Aorta (tissue), 5 donors: ENCODE results near the gene OXSR1. TPM values are rescaled to one million over a fixed set of nuclear protein-coding genes. Genes with fewer than 3 reads are reported as not detected.
"Not testable (repeated sequence)": the region's sequence is repeated elsewhere in the genome, so short reads cannot be mapped to it uniquely, and the experiment has no call there.

Experiments
- ATAC-seq: fragments of 200-7000 bp; cut with Tn5 transposase; one replicate; pipeline ENCODE4 v1.9.1; 2022; ENCODE audit warnings: moderate library complexity; ENCODE audit not compliant: low FRiP score
- DNase-seq, 2 donors: peaks; one replicate each; pipeline ENCODE4 v3.0.0-alpha.2; 2020
- H3K27ac ChIP-seq, 2 donors: one replicate each; pipeline ENCODE4 v1.5.1; 2013; ENCODE audit warnings: low read length in 2 of 2, mild to moderate bottlenecking in 2 of 2, moderate library complexity in 2 of 2, control low read depth in 1 of 2, inconsistent platforms in 1 of 2, low read depth in 1 of 2
- H3K27me3 ChIP-seq, 2 donors: one replicate each; pipeline ENCODE4 v1.6.1; 2013; ENCODE audit warnings: control low read depth in 1 of 2, low read length in 1 of 2, mild to moderate bottlenecking in 1 of 2, moderate library complexity in 1 of 2; ENCODE audit not compliant: insufficient read depth in 2 of 2, control insufficient read depth in 1 of 2
- H3K36me3 ChIP-seq, 2 donors: one replicate each; pipeline ENCODE4 v1.6.1; 2013; ENCODE audit warnings: control low read depth in 1 of 2, low read length in 1 of 2, mild to moderate bottlenecking in 1 of 2; ENCODE audit not compliant: insufficient read depth in 2 of 2, control insufficient read depth in 1 of 2
- H3K4me1 ChIP-seq, 2 donors: one replicate each; pipeline ENCODE4 v1.6.1; 2013; ENCODE audit warnings: low read length in 2 of 2, control low read depth in 1 of 2, mild to moderate bottlenecking in 1 of 2, moderate library complexity in 1 of 2; ENCODE audit not compliant: insufficient read depth in 2 of 2, control insufficient read depth in 1 of 2
- H3K4me3 ChIP-seq, 2 donors: one replicate each; pipeline ENCODE4 v1.5.1; 2013; ENCODE audit warnings: low read length in 2 of 2, control low read depth in 1 of 2, mild to moderate bottlenecking in 1 of 2
- H3K9me3 ChIP-seq: one replicate; pipeline ENCODE4 v1.6.1; 2013; ENCODE audit warnings: mild to moderate bottlenecking, low read length; ENCODE audit not compliant: control insufficient read depth
- WGBS, 2 donors: extraction: QIAGEN DNeasy Blood & Tissue Kit; methylation state at CpG; one replicate each; pipeline ENCODE4 v1.1.7; 2013; 5-methylcytosine and 5-hydroxymethylcytosine counted together
- intact Hi-C, 2 donors: fragments of 100-400 bp; cut with DNase I; formaldehyde crosslinking; loops; one replicate each; pipeline versions ENCODE4 v1.14.2 to v1.15.0; 2022
- polyA plus RNA-seq, 2 donors: library from polyadenylated mRNA; stranded (reverse); fragments of 200-250 nt; gene quantifications; one replicate each; pipeline ENCODE4 v1.2.3, GENCODE V29; 2013
- total RNA-seq, 2 donors: library from RNA; stranded (reverse); fragmentation: NEBNext Ultra II Directional; extraction: Animal tissue kit (Norgen Biotek cat#: 25700); gene quantifications; one replicate each; pipeline ENCODE4 v1.2.1, GENCODE V29; 2021
- donor health status: healthy with polysubstance abuse.
- donor health status: Bipolar disorder and iron deficiency.
- donor health status: DM: no; HTN: no; CAD: no.
- donor health status: DM: no; HTN: no; CAD: no.
- donor health status: DM: yes; HTN: yes; CAD: no.

Gene OXSR1
- total and polyA plus RNA-seq, 4 donors = 7.9 to 42.0 (median 26.4) TPM

DNA sequence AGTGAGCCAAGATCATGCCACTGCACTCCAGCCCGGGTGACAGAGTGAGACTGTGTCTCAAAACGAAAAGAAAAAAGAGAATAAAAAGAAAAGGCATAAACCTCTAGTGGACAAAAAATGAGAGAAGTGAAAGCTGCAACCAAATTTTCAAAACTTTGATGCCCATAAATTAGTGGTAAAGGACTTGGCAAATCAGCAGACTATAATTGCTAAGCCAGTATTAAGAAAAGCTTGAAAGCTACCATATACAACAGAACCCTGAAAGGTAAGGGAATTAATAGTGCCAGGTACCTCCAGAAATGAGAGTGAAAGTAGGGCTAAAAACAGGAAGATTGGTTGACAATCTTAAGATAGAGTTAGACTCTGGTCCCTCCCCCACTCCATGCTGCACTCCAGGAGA lies 67.4 kb downstream of the OXSR1 start:
- peaks cover 2 to 4% of the 10 kb centered on the region in 2 donors for H3K36me3 ChIP-seq
- ATAC-seq (no peak), DNase-seq (no peak)
- H3K4me3 ChIP-seq = no peak overlapping the region
- WGBS, 2 donors = 70 to 80% methylated on average over 2 of the region's 2 CpGs
- H3K4me1 ChIP-seq = peaks cover 0 to under 1% of the 10 kb centered on the region in 2 donors
- no peaks in the 10 kb centered on the region for H3K27me3 ChIP-seq
- intact Hi-C loops = no loop called here
- H3K9me3 ChIP-seq = no peaks in the 10 kb centered on the region
- no peak overlapping the region for H3K27ac ChIP-seq

DNA sequence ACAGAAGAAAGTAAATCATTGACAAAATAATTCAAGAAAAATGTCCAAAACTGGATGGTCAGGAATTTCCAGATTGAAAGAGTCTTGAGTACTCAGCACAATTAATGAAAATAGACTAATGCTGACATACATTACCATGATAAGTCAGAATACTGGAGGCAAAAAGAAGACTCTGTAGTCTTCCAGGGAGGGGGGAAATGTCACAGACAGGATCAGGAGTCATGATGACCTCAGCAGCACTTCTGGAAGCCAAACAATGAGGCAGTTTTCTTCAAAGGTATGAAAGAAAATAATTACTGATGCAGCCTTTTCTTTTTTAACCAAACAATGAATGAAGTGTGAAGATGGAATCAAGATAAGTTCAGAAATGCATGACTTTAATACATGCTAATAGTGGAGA lies 70.1 kb downstream of the OXSR1 start:
- intact Hi-C loops = no loop called here
- H3K9me3 ChIP-seq = no peaks in the 10 kb centered on the region
- no peaks in the 10 kb centered on the region for H3K4me1 ChIP-seq
- no peak overlapping the region for H3K4me3 ChIP-seq
- H3K27ac ChIP-seq = no peak overlapping the region
- no peaks in the 10 kb centered on the region for H3K27me3 ChIP-seq
- DNase-seq = no peak
- ATAC-seq = no peak
- peaks cover 2 to 6% of the 10 kb centered on the region in 2 donors for H3K36me3 ChIP-seq

DNA sequence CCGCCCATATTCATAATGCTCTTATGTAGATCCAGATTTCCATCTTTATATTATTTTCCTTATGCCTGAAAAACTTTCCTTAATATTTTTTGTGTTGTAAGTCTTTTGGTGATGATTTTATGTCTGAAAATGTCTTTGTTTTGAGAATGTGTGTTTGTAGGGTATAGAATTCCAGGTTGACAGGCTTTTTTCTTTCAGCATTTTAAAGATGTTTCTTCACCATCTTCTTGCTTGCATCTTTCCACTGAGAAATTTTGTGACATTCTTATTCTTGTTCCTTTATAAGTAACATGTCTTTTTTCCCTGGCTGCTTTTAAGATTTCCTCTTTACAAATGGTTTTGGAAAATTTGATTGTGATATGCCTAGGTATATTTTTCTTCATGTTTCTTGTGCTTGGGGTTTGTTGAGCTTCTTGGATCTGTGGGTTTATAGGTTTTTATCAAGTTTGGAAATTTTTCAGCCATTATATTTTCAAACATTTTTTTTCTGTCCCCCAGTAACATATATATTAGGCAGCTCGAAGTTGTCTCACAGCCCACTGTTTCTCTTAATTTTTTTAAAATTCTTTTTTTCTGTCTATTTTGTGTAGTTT lies 73.2 kb downstream of the OXSR1 start:
- Histone ChIP-seq H3K27me3 (no peaks in the 10 kb centered on the region), H3K27ac (no peak overlapping the region), H3K36me3 (peaks cover 0 to 4% of the 10 kb centered on the region in 2 donors), H3K4me3 (no peak overlapping the region), H3K4me1 (no peaks in the 10 kb centered on the region), H3K9me3 (no peaks in the 10 kb centered on the region)
- 94 to 98% methylated on average over 2 of the region's 2 CpGs for WGBS, 2 donors
- ATAC-seq (no peak), DNase-seq (no peak)
- intact Hi-C loops = no loop called here

DNA sequence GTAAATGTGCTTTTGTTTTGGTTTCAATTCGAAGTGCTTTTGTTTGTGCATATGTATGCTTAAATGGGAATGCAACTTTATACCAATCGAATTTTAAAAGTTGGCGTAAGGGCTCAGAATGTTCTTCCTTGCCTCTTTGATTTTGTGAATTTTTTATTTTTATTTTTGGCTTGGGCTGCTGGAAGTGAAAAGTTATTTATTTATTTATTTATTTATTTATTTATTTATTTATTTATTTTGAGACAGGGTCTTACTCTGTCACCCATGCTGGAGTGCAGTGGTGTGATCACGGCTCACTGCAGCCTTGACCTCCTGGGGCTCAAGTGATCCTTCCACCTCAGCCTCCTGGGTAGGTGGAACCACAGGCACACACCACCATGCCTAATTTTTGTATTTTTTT lies 77.5 kb downstream of the OXSR1 start:
- 97 to 98% methylated on average over 4 of the region's 4 CpGs for WGBS, 2 donors
- H3K4me3 ChIP-seq, H3K27ac ChIP-seq, DNase-seq, intact Hi-C loops, H3K9me3 ChIP-seq, ATAC-seq, H3K36me3 ChIP-seq, H3K27me3 ChIP-seq, H3K4me1 ChIP-seq: not testable (repeated sequence)

DNA sequence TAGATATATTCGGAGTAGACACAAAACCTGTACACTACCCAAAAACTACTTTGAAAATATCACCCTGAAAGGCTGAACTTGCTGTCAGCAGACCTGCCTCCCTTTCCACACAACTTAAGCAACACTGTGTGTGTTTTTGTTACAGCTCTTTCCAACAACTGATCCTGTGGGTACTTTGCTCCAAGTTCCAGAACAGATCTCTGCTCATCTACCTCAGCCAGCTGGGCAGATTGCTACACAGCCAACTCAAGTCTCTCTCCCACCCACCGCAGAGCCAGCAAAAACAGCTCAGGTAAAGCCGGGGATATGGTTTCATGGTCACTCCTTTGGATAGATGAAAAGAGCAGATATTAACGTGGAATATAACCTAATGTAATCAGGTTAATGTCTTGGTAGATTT lies 80.6 kb downstream of the OXSR1 start:
- Histone ChIP-seq H3K27me3 (no peaks in the 10 kb centered on the region), H3K9me3 (no peaks in the 10 kb centered on the region), H3K27ac (no peak overlapping the region), H3K4me1 (peaks cover 2 to 3% of the 10 kb centered on the region in 2 donors), H3K4me3 (no peak overlapping the region), H3K36me3 (peaks cover 3 to 5% of the 10 kb centered on the region in 2 donors)
- no peak for ATAC-seq
- WGBS, 2 donors = 87 to 89% methylated on average over 4 of the region's 4 CpGs
- intact Hi-C loops = loop anchor here in 1 of 2 donors (5.0 kb wide), 1 partner anchor 109 kb away; the partner anchor contains the start of genes ACAA1 and MYD88
- no peak for DNase-seq

DNA sequence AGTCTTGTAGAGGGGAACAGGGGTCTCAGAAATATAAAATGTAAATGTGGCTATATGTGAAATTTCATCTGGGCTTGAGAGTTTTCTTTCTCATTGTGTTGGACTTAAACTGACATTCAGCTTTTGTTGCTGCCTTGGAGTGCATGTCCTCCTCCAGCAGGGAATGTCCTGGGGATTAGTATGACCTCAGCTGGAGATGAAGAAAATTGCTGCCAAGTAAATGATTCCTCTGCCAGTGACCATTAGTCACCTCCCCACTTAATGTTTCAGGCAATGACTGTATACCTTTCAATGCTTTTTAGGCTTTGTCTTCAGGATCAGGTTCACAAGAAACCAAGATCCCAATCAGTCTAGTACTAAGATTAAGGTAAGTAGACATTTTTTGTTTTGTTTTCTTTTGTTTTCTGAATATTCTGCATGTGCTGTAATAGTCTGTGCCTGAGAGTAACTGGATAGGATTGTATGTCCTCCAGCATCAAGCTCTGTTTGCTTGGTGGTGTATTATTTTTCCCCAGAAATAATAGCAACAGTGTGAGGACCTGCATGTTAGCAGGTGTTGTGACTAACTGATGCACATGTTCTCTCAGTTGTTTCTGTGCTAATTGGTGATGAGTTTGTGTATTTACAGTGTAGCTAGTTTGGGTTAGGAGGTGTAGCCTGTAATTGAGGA lies 82.2 kb downstream of the OXSR1 start:
- no peak overlapping the region for H3K27ac ChIP-seq
- peaks cover 2 to 3% of the 10 kb centered on the region in 2 donors for H3K4me1 ChIP-seq
- ATAC-seq (peak; percentile 86), DNase-seq (no peak)
- intact Hi-C loops = loop anchor here in 1 of 2 donors (5.0 kb wide), 1 partner anchor 110 kb away; the partner anchor contains the start of genes ACAA1 and MYD88
- H3K9me3 ChIP-seq = no peaks in the 10 kb centered on the region
- H3K36me3 ChIP-seq = peaks cover 5 to 8% of the 10 kb centered on the region in 2 donors
- H3K4me3 ChIP-seq = no peak overlapping the region
- no peaks in the 10 kb centered on the region for H3K27me3 ChIP-seq

DNA sequence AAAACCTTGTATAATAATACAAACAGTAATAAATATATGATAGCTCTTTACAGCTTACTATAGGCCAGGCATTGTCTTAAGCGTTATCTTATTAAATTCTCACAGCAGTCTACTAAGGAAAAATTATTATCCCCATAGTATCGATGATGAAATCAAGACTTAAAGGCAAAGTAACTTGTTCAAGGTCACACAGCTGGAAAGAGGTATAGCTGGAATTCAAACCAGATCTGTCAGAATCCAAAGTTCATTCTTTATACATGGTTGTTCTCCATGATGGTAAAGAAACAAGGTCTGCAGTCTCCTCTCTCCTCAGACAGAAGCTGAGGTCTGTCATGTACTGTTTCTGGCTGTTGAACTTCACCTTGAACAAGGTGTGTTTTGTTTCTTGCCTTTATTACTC lies 84.9 kb downstream of the OXSR1 start:
- Histone ChIP-seq H3K27me3 (no peaks in the 10 kb centered on the region), H3K27ac (no peak overlapping the region), H3K9me3 (no peaks in the 10 kb centered on the region), H3K4me1 (peaks cover 2 to 3% of the 10 kb centered on the region in 2 donors), H3K4me3 (no peak overlapping the region), H3K36me3 (peaks cover 17 to 18% of the 10 kb centered on the region in 2 donors)
- ATAC-seq (no peak), DNase-seq (no peak)
- intact Hi-C loops = no loop called here
- 94% methylated on average over 2 of the region's 2 CpGs for WGBS, 2 donors

DNA sequence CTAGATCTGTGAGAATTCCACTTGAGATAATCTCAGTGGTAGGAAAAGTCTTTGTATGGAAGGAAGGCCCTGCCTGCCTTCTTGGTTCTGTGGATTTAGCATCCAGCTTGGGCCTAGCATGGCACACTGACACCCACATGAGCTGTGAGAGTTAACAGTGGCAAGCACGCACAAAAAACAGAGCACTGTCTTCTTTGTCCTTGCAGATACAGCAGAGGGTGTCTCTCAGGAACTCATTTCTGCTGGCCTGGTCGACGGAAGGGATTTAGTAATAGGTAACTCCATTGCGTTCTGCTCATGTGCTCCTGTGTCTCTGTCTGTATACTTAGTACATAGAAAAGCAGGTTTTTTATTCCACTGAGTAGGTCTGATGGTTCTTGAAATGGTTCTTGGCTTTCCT lies 85.9 kb downstream of the OXSR1 start:
- ATAC-seq = no peak
- H3K9me3 ChIP-seq = no peaks in the 10 kb centered on the region
- DNase-seq = no peak
- H3K27ac ChIP-seq = no peak overlapping the region
- H3K4me3 ChIP-seq = no peak overlapping the region
- peaks cover 0 to 3% of the 10 kb centered on the region in 2 donors for H3K4me1 ChIP-seq
- H3K27me3 ChIP-seq = no peaks in the 10 kb centered on the region
- H3K36me3 ChIP-seq = peaks cover 17 to 18% of the 10 kb centered on the region in 2 donors
- intact Hi-C loops = no loop called here
- 93 to 94% methylated on average over 4 of the region's 4 CpGs for WGBS, 2 donors

DNA sequence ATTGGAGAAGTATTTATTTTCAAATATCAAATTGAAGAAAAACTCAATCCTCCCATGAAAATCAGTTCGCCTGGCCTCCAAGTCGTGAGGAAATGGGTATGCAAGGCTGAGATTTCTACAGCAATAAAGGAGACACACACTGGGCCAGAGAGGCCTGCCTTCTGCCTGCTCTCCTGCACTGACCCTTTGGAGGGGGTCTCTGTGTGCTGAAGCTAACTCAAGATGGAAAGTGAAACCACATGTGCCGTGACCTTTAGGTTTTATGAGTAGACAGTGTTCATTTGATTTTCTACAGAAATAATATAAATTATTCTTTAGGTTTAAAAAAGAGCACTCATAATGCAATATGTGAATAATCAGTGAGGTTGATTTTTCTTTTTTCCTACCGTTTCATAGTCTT lies 88.4 kb downstream of the OXSR1 start:
- Histone ChIP-seq H3K9me3 (no peaks in the 10 kb centered on the region), H3K4me3 (no peak overlapping the region), H3K27me3 (no peaks in the 10 kb centered on the region), H3K36me3 (peaks cover 15 to 18% of the 10 kb centered on the region in 2 donors), H3K27ac (no peak overlapping the region), H3K4me1 (no peaks in the 10 kb centered on the region)
- ATAC-seq = no peak
- WGBS, 2 donors = 92 to 93% methylated on average over 4 of the region's 4 CpGs
- intact Hi-C loops = no loop called here
- no peak for DNase-seq
